HCEC 1CT (cell line): ENCODE results near the gene ASXL1.

Experiments used
- DNase-seq: peaks from one replicate; pipeline ENCODE4 v3.0.0-alpha.2; 2017

Gene ASXL1

GRCh38 chr20:32468313-32468640 is 110.1 kb downstream of the ASXL1 start:
- no peak for DNase-seq

- no peak for DNase-seq
Measured at GRCh38 chr20:32468860-32469259, 110.7 kb downstream of the ASXL1 start.

- peak; percentile 37 for DNase-seq
Measured at GRCh38 chr20:32470025-32470861, 112.1 kb downstream of the ASXL1 start.

GRCh38 chr20:32470940-32471339 is 112.8 kb downstream of the ASXL1 start:
- DNase-seq, result no peak

GRCh38 chr20:32472581-32473207 is 114.6 kb downstream of the ASXL1 start:
- DNase-seq, result no peak

GRCh38 chr20:32473231-32474008 is 115.3 kb downstream of the ASXL1 start:
- DNase-seq, result no peak

GRCh38 chr20:32474009-32474716 is 116.0 kb downstream of the ASXL1 start:
- no peak for DNase-seq

GRCh38 chr20:32474717-32474966 is 116.5 kb downstream of the ASXL1 start:
- DNase-seq, result no peak

- DNase-seq, result peak; percentile 92
Measured at GRCh38 chr20:32474967-32475811, 117.1 kb downstream of the ASXL1 start.

- DNase-seq, result no peak
Measured at GRCh38 chr20:32476684-32477593, 118.8 kb downstream of the ASXL1 start.

- DNase-seq, result no peak
Measured at GRCh38 chr20:32477594-32478512, 119.7 kb downstream of the ASXL1 start.

- DNase-seq, result no peak
Measured at GRCh38 chr20:32478576-32478975, 120.4 kb downstream of the ASXL1 start.

GRCh38 chr20:32479012-32479411 is 120.9 kb downstream of the ASXL1 start:
- DNase-seq, result no peak

GRCh38 chr20:32479697-32480171 is 121.6 kb downstream of the ASXL1 start:
- no peak for DNase-seq

- DNase-seq, result no peak
Measured at GRCh38 chr20:32480371-32481241, 122.5 kb downstream of the ASXL1 start.

- DNase-seq, result no peak
Measured at GRCh38 chr20:32481311-32482142, 123.4 kb downstream of the ASXL1 start.

- DNase-seq, result no peak
Measured at GRCh38 chr20:32482143-32482441, 124.0 kb downstream of the ASXL1 start.
